IgD-negative memory B cell (primary cell): ENCODE data around the gene OVCA2. TPM values are rescaled to one million over a fixed set of nuclear protein-coding genes. Genes with fewer than 3 reads are reported as not detected.
A peak's percentile ranks its signal among the peaks of the same experiment; 100 is the strongest.

Source experiments
- H3K27ac Mint-ChIP-seq, 3 donors: one replicate each; pipeline ENCODE4 v1.8.0; 2020 to 2022; ENCODE audit warnings: mild to moderate bottlenecking in 3 of 3, mixed read lengths in 3 of 3, moderate library complexity in 1 of 3
- H3K27me3 Mint-ChIP-seq: one replicate; pipeline ENCODE4 v1.8.0; 2021; ENCODE audit warnings: mixed read lengths
- H3K36me3 Mint-ChIP-seq: one replicate; pipeline ENCODE4 v1.8.0; 2020; ENCODE audit warnings: mild to moderate bottlenecking, mixed read lengths
- H3K4me1 Mint-ChIP-seq, 3 donors: one replicate each; pipeline ENCODE4 v1.8.0; 2020 to 2022; ENCODE audit warnings: mixed read lengths in 3 of 3, mild to moderate bottlenecking in 1 of 3
- H3K4me3 Mint-ChIP-seq, 4 donors: one replicate each; pipeline ENCODE4 v1.8.0; 2020 to 2022; ENCODE audit warnings: mild to moderate bottlenecking in 4 of 4, mixed read lengths in 4 of 4, moderate library complexity in 3 of 4
- H3K9me3 Mint-ChIP-seq, 3 donors: one replicate each; pipeline ENCODE4 v1.8.0; 2020 to 2021; ENCODE audit warnings: mixed read lengths in 3 of 3, mild to moderate bottlenecking in 1 of 3
- polyA plus RNA-seq: library from polyadenylated mRNA; unstranded; fragments of 300-500 nt; fragmentation: Illumina TruSeq; gene quantifications from one replicate; pipeline ENCODE4 v1.2.3, GENCODE V29; 2021

OVCA2 gene
- polyA plus RNA-seq, 1 donor from 2014 or later, result 62.5 TPM

DNA sequence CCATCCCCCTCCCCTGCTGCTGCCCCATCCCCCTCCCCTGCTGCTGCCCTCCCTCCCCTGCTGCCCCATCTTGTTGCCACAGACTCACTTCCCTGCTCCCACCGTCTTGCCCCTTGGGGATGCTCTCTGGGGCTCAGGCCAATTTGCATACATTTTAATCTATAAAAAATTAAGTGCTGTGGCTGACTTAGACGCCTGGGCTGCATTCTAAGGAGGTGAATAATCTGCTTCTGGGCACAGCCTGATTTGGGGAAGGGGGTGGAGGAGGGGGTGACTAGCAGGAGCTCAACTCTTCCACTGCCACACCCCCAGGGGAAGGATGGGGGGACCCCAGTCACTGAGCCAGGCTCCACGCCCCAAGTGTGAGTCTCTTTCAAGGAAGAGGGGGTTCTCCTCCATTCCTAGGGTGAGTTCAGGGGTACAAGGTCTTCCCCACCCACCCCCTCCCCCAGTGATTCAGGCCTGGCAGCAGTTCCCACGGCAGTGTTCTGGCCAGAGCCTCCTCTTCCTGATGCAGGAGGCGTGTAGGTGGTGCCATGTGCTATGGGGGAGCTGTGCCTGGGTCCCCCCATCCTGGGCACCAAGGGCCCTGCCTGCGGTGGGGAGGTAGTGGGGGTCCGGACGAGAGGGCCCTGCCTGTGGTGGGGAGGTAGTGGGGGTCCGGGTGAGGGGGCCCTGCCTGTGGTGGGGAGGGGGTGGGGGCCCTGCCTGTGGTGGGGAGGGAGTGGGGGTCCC lies 6.8 kb upstream of the OVCA2 start:
- Mint-ChIP-seq H3K4me1 (peaks cover 7 to 16% (median 15%) of the 10 kb centered on the region in 3 donors), H3K27me3 (no peaks in the 10 kb centered on the region), H3K36me3 (no peaks in the 10 kb centered on the region), H3K9me3 (no peaks in the 10 kb centered on the region), H3K27ac (peak overlapping the region in 1 of 3 donors; percentile 51), H3K4me3 (peak overlapping the region in 1 of 4 donors; percentile 73)

DNA sequence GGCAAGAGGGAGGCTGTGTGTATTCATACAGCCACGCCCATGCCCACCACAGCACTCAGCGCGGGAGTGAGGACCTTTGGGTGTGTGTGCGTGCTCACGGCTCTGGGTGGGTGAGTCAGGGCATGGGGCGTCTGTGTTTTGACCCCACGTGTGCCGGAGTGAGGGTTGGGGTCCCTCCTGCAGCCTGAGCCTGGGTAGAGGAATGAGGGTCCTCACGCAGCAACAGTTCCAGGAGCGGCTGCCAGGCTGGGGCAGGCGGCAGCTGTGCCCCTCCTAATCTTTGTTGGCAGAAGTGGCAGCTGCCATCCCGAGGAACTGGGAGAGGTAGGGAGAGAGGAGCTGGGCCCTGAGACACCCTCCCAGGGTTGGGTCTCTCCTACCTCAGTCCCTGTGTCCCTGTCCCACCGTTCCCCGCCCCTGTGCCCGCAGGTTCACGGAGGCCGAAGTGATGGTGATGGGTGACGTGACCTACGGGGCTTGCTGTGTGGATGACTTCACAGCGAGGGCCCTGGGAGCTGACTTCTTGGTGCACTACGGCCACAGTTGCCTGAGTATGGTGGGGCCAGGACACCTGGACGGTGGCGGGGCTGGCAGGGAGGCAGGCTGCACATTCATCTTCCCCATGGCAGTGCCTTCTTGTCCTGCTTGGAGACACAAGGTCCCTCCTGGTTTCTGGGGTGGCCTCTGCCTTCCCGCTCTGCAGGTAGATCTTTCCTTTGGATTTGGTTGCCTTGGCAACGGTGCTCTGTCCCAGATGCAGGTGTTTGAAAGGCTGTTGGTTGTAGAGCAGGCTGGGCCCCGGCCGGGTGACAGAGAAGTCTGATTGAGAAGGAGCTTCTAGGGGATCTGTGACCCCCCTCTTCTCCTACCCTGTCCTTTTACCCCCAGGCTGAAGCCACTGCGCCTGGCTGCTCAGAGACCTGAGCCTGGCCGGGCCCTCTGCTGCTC lies 6.0 kb upstream of the OVCA2 start:
- H3K27ac Mint-ChIP-seq, result peak overlapping the region in 1 of 3 donors; percentile 51
- no peaks in the 10 kb centered on the region for H3K9me3 Mint-ChIP-seq
- no peaks in the 10 kb centered on the region for H3K27me3 Mint-ChIP-seq
- H3K36me3 Mint-ChIP-seq, result no peaks in the 10 kb centered on the region
- no peak overlapping the region for H3K4me3 Mint-ChIP-seq
- H3K4me1 Mint-ChIP-seq, result peaks cover 5 to 12% (median 11%) of the 10 kb centered on the region in 3 donors

DNA sequence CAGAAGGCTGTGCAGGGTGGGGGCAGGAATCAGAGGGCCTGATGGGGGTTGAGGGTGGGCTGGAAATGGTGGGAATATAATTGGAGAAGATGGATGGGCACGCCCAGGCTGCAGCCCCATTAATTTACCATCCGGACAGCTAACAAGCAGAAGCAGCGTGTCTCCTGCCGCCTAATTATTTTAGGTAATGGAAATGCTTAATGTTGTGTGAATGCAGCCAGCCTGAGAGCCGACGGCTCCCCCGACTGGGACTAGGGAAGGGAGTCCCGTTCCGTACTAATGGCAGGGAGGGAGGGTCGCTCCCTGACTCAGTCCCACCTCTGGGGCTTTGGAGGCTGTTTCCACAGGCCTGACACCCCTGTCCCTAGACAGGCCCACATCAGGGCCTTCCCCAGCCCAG lies 4.7 kb upstream of the OVCA2 start:
- Mint-ChIP-seq H3K27me3 (no peaks in the 10 kb centered on the region), H3K9me3 (no peaks in the 10 kb centered on the region), H3K4me1 (peaks cover 4 to 11% (median 10%) of the 10 kb centered on the region in 3 donors), H3K36me3 (no peaks in the 10 kb centered on the region), H3K27ac (peak overlapping the region in 2 of 3 donors; percentile 46 to 77), H3K4me3 (no peak overlapping the region)

DNA sequence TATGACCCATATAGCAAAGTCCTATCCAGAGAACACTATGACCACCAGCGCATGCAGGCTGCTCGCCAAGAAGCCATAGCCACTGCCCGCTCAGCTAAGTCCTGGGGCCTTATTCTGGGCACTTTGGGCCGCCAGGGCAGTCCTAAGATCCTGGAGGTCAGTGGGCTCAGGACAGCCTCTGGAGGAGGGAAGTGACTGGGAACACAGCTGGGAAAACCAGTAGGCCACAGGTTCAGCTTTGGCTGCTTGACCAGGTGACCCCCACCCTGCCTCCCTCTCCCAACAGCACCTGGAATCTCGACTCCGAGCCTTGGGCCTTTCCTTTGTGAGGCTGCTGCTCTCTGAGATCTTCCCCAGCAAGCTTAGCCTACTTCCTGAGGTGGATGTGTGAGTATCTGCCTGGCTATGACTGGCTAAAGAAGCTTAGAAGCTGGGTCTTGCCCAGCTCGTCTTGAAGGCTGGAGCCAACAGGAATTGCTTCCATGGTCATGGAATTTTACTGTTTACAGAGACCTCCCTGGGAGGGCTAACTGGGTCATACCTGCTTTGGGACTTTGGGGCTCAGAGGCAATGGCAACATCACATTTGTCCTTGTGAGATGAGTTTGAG lies 1.5 kb upstream of the OVCA2 start:
- H3K36me3 Mint-ChIP-seq, result peaks cover 5% of the 10 kb centered on the region
- peaks cover 7 to 13% (median 13%) of the 10 kb centered on the region in 3 donors for H3K4me1 Mint-ChIP-seq
- peak overlapping the region; percentile 47 to 91 (median 66) for H3K4me3 Mint-ChIP-seq
- peak overlapping the region in 2 of 3 donors; percentile 31 to 84 for H3K27ac Mint-ChIP-seq
- H3K9me3 Mint-ChIP-seq, result no peaks in the 10 kb centered on the region
- H3K27me3 Mint-ChIP-seq, result no peaks in the 10 kb centered on the region

DNA sequence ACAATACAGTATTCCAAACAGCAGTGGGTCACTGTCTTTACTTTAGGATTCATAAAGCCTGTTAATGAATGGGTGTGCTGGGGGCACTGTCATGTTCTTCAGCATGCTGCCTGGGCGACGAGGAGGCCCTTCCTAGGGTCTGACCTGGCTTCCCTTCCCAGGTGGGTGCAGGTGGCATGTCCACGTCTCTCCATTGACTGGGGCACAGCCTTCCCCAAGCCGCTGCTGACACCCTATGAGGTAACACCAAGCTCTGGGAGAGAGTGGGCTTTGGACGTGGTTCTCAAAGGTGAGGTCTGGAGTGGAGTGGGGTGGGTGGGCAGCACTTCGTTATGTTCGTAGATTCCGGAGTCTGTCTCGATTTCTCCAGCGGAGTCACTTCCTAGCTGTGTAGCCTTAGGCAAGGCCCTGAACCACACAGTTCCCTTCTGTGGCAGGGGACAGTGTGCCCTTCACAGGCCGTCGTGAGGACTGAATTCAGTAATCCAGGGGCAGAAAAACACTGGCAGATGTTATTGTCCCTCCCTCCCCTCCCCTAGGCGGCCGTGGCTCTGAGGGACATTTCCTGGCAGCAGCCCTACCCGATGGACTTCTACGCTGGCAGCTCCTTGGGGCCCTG lies 771 bp upstream of the OVCA2 start:
- H3K27ac Mint-ChIP-seq, result peak overlapping the region in 2 of 3 donors; percentile 39 to 84
- no peaks in the 10 kb centered on the region for H3K9me3 Mint-ChIP-seq
- peak overlapping the region; percentile 66 to 93 (median 79) for H3K4me3 Mint-ChIP-seq
- H3K4me1 Mint-ChIP-seq, result peaks cover 7 to 13% (median 13%) of the 10 kb centered on the region in 3 donors
- peaks cover 5% of the 10 kb centered on the region for H3K36me3 Mint-ChIP-seq
- H3K27me3 Mint-ChIP-seq, result no peaks in the 10 kb centered on the region

DNA sequence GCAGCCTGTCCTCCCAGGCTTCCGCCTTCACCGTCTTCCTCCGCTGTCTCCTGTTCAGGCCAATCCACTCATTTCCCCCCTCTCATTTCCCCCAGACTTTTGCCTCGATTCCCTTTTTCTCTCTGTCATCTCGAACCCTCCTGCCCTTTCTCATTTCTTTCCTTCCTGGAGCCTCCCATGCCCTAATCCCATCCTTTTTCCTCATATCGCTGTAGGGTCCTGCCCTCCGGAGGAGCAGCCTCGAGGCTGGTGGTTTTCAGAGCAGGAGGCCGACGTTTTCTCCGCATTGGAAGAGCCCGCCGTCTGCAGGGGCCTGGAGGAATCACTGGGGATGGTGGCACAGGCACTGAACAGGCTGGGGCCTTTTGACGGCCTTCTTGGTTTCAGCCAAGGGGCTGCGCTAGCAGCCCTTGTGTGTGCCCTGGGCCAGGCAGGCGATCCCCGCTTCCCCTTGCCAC lies 597 bp downstream of the OVCA2 start:
- Mint-ChIP-seq H3K9me3 (no peaks in the 10 kb centered on the region), H3K27me3 (no peaks in the 10 kb centered on the region), H3K4me1 (peaks cover 7 to 13% (median 13%) of the 10 kb centered on the region in 3 donors), H3K36me3 (peaks cover 5% of the 10 kb centered on the region), H3K4me3 (peak overlapping the region; percentile 86 to 95 (median 92)), H3K27ac (peak overlapping the region; percentile 84 to 95 (median 93))

DNA sequence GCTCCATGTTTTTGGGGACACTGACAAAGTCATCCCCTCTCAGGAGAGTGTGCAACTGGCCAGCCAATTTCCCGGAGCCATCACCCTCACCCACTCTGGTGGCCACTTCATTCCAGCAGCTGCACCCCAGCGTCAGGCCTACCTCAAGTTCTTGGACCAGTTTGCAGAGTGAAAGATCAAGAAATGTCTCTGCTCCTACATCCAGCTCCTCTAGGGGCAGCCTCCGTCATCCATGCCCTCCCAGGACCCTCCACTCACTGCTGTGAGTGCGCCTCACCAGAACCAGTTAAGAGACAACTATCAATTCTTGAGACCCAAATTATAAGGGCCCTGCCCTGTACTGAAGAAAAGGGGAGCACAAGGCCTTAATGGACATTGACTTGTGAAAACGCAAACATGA lies 1.1 kb downstream of the OVCA2 start:
- H3K9me3 Mint-ChIP-seq, result no peaks in the 10 kb centered on the region
- peak overlapping the region; percentile 84 to 95 (median 93) for H3K27ac Mint-ChIP-seq
- no peaks in the 10 kb centered on the region for H3K27me3 Mint-ChIP-seq
- peaks cover 7 to 13% (median 13%) of the 10 kb centered on the region in 3 donors for H3K4me1 Mint-ChIP-seq
- H3K4me3 Mint-ChIP-seq, result peak overlapping the region; percentile 86 to 95 (median 92)
- peaks cover 5% of the 10 kb centered on the region for H3K36me3 Mint-ChIP-seq

DNA sequence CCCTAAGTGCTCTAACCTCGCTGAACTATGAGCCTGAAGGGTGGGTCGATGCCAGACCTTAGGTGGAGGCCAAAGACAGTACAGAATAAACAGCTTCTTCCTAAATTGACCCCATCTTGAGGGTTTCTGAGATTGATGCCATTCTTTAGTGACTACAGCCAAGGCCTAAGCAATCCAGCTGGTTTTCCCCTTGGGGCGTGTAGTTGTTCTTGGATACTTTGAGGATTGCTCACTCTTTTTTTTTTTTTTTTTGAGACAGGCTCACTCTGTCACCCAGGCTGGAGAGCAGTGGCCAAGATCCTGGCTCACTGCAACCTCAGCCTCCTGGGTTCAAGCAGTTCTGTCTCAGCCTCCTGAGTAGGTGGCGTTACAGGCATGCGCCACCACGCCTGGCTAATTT lies 2.0 kb downstream of the OVCA2 start:
- Mint-ChIP-seq H3K27me3 (peaks cover 3% of the 10 kb centered on the region), H3K4me1 (peaks cover 7 to 15% (median 13%) of the 10 kb centered on the region in 3 donors), H3K9me3 (no peaks in the 10 kb centered on the region), H3K27ac (peak overlapping the region in 2 of 3 donors; percentile 84 to 93), H3K4me3 (peak overlapping the region in 3 of 4 donors; percentile 86 to 93 (median 91)), H3K36me3 (peaks cover 5% of the 10 kb centered on the region)

DNA sequence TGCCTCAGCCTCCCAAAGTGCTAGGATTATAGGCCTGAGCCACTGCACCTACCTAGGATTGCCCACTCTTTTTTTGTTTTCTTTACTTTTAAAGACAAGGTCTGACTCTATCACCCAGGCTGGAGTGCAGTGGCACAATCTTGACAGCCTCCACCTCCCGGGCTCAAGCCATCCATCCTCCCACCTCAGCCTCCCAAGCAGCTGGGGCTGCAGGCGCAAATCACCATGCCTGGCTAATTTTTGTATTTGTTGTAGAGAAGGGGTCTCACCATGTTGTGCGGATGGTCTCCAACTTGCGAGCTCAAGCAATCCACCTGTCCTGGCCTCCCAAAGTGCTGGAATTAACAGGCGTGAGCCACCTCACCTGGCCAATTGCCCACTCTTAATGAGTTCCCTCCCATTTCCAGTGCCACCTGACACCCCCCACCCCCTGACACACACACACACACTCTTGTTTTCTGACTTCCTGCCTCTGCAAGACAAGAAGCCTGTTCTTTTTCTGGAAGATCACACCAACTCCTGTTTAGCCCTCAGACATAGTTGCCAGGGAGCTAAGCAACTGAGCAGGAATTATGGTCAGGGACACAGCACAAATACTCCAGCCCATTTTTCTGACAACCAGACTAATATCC lies 2.6 kb downstream of the OVCA2 start:
- H3K36me3 Mint-ChIP-seq, result peaks cover 5% of the 10 kb centered on the region
- H3K27ac Mint-ChIP-seq, result peak overlapping the region in 1 of 3 donors; percentile 84
- H3K4me3 Mint-ChIP-seq, result peak overlapping the region in 2 of 4 donors; percentile 43 to 91
- peaks cover 10 to 19% (median 13%) of the 10 kb centered on the region in 3 donors for H3K4me1 Mint-ChIP-seq
- no peaks in the 10 kb centered on the region for H3K9me3 Mint-ChIP-seq
- H3K27me3 Mint-ChIP-seq, result peaks cover 3% of the 10 kb centered on the region

DNA sequence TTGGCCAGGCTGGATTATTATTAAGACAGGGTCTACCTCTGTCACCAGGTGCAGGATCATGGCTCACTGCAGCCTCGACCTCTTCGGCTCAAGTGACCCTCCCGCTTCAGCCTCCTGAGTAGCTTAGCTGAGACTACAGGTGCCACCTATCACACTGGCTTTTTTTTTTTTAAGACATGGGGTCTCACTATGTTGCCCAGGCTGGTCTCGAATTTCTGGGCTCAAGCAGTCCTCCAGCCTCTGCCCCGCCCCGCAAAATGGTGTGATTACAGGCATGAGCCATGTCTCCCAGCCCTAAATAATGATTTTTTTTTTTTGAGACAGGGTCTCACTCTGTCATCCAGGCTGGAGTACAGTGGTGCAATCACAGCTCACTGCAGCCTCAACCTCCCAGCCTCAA lies 5.8 kb downstream of the OVCA2 start:
- Mint-ChIP-seq H3K9me3 (no peaks in the 10 kb centered on the region), H3K4me3 (peak overlapping the region in 2 of 4 donors; percentile 37 to 54), H3K36me3 (peaks cover 5% of the 10 kb centered on the region)

DNA sequence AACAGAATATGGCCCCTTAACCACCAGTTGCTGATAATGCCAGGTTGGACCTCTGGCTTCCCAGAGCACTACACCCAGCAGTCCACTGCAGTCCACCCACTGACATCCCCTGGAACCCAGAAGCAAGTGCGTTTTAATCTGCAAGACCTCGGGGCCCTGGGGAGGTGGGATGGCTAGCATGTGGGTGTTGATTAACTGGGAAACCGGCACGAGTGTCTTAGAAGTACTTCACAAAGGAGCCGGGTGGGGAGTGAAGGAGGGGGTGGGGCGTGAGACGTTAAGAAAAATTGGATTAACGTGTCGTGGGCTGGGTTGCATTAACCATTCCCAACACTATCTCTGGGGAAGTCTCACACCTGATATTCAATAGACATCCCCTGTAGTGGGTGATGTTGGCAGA lies 7.0 kb downstream of the OVCA2 start:
- H3K27me3 Mint-ChIP-seq, result peaks cover 9% of the 10 kb centered on the region
- peak overlapping the region; percentile 60 to 82 (median 76) for H3K4me3 Mint-ChIP-seq
- peaks cover 3 to 6% (median 4%) of the 10 kb centered on the region in 3 donors for H3K4me1 Mint-ChIP-seq
- peaks cover 1% of the 10 kb centered on the region for H3K36me3 Mint-ChIP-seq
- peak overlapping the region in 1 of 3 donors; percentile 96 for H3K27ac Mint-ChIP-seq
- H3K9me3 Mint-ChIP-seq, result no peaks in the 10 kb centered on the region

More for the DNA sequence above, 5.8 kb downstream of the OVCA2 start:
- Mint-ChIP-seq H3K27ac (peak overlapping the region in 1 of 3 donors; percentile 96), H3K4me1 (peaks cover 8 to 13% (median 8%) of the 10 kb centered on the region in 3 donors), H3K27me3 (peaks cover 5% of the 10 kb centered on the region)

DNA sequence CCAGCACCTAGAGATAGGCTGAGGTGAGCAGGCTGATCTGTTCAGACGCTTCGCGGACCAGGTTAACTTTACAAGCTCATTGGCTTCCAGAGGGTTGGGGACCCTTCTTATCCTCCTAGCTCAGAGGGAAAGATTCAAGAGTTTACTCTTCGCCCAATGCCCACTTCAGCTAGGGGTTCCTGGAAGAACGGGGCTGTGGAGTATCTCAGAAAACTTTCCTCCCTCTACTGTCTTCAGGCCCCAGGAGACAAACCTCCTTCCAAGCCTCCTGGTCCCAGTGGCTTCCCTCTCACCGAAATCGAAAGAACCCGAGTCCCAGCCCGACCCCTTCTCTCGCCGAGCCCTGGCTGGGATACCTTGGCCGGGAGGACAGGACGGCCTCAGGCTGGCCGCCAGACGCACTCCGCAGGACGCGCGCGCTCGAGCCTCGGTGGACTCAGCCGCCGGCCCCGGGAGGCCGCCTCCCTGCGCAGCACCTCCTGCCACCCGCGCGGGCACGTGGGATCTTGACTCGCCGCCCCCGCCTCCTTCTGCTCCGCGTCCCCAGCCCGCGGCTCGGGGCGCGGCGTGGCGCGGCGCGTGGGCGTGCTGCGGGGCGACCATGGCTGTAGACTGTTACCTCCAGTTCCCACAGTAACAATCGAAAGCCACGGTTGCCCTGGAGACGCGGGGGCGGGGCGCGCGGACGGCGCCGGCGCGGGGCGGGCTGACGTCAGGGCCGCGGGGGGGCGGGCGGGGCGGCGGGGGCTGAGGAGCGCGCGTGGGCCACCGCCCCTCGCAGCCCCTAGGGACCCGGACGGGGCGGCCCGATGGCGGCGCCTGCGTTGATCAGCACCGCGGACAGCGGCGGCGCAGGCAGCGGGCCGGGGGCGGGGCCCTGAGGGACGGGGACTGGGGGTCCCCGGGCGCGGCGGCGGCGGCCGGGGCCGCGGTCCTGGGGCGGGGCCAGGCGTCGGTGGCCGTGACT lies 7.8 kb downstream of the OVCA2 start:
- H3K27me3 Mint-ChIP-seq, result peaks cover 11% of the 10 kb centered on the region
- no peaks in the 10 kb centered on the region for H3K9me3 Mint-ChIP-seq
- H3K4me1 Mint-ChIP-seq, result peaks cover 3 to 9% (median 8%) of the 10 kb centered on the region in 3 donors
- H3K27ac Mint-ChIP-seq, result peak overlapping the region in 2 of 3 donors; percentile 59 to 96
- peaks cover 1% of the 10 kb centered on the region for H3K36me3 Mint-ChIP-seq
- peak overlapping the region; percentile 60 to 82 (median 76) for H3K4me3 Mint-ChIP-seq
